Mesenchymal stem cell (in vitro differentiated cells and primary cell): Measurements from ENCODE around the gene MED26.

ENCODE experiments used
- DNase-seq: peaks from one replicate; pipeline ENCODE4 v3.0.0-alpha.2; 2013
- H2AFZ ChIP-seq: one replicate; pipeline ENCODE4 v1.6.1; 2013; ENCODE audit warnings: low read depth, mild to moderate bottlenecking, control low read depth, inconsistent platforms, low read length, moderate library complexity
- H2AK5ac ChIP-seq: 2 replicates; pipeline ENCODE4 v1.6.1; 2013; ENCODE audit warnings: low read length, moderate library complexity, mild to moderate bottlenecking, inconsistent platforms; ENCODE audit not compliant: severe bottlenecking
- H2BK120ac ChIP-seq: one replicate; pipeline ENCODE4 v1.6.1; 2013; ENCODE audit warnings: low read depth, mild to moderate bottlenecking, inconsistent platforms, low read length, moderate library complexity
- H2BK12ac ChIP-seq, 2 experiments: one replicate each; pipeline ENCODE4 v1.6.1; 2013; ENCODE audit warnings: inconsistent platforms in 2 of 2, low read length in 2 of 2, mild to moderate bottlenecking in 2 of 2, moderate library complexity in 2 of 2, control low read depth in 1 of 2
- H2BK15ac ChIP-seq: one replicate; pipeline ENCODE4 v1.6.1; 2013; ENCODE audit warnings: mild to moderate bottlenecking, low read depth, inconsistent platforms; ENCODE audit not compliant: poor library complexity, severe bottlenecking
- H2BK5ac ChIP-seq: 2 replicates; pipeline ENCODE4 v1.6.1; 2013; ENCODE audit warnings: low read depth, mild to moderate bottlenecking, low read length, control low read depth, inconsistent platforms; ENCODE audit not compliant: poor library complexity, severe bottlenecking
- H3K14ac ChIP-seq, 2 experiments: one replicate each; pipeline ENCODE4 v1.6.1; 2013; ENCODE audit warnings: inconsistent platforms in 2 of 2, low read length in 2 of 2, control low read depth in 1 of 2, mild to moderate bottlenecking in 1 of 2, moderate library complexity in 1 of 2
- H3K18ac ChIP-seq, 2 experiments: one replicate each; pipeline ENCODE4 v1.6.1; 2013; ENCODE audit warnings: inconsistent platforms in 2 of 2, low read length in 2 of 2, control low read depth in 1 of 2, low read depth in 1 of 2, mild to moderate bottlenecking in 1 of 2
- H3K23ac ChIP-seq, 2 experiments: one replicate each; pipeline ENCODE4 v1.6.1; 2013; ENCODE audit warnings: inconsistent platforms in 2 of 2, low read length in 2 of 2, mild to moderate bottlenecking in 2 of 2, moderate library complexity in 2 of 2, control low read depth in 1 of 2
- H3K27ac ChIP-seq: 2 replicates; pipeline ENCODE4 v1.5.1; 2013; ENCODE audit warnings: mild to moderate bottlenecking, moderate library complexity, low read length, control low read depth, inconsistent platforms; ENCODE audit not compliant: poor library complexity, severe bottlenecking
- H3K27me3 ChIP-seq, 2 experiments: 2 replicates each; pipeline versions ENCODE4 v1.6.1 to v1.7.0; 2013; ENCODE audit warnings: low read length in 2 of 2, mild to moderate bottlenecking in 2 of 2, moderate library complexity in 2 of 2, control low read depth in 1 of 2, inconsistent platforms in 1 of 2; ENCODE audit not compliant: control insufficient read depth in 1 of 2, insufficient read depth in 1 of 2
- H3K36me3 ChIP-seq, 2 experiments: 2 replicates each; pipeline versions ENCODE4 v1.6.1 to v1.7.0; 2013; ENCODE audit warnings: low read length in 2 of 2, control low read depth in 1 of 2, inconsistent platforms in 1 of 2, low read depth in 1 of 2, mild to moderate bottlenecking in 1 of 2; ENCODE audit not compliant: insufficient read depth in 2 of 2, control insufficient read depth in 1 of 2
- H3K4ac ChIP-seq, 2 experiments: one replicate each; pipeline ENCODE4 v1.6.1; 2013; ENCODE audit warnings: inconsistent platforms in 2 of 2, low read length in 2 of 2, mild to moderate bottlenecking in 2 of 2, moderate library complexity in 2 of 2, control low read depth in 1 of 2, low read depth in 1 of 2
- H3K4me1 ChIP-seq: 2 replicates; pipeline ENCODE4 v1.6.1; 2013; ENCODE audit warnings: low read depth, low read length, control low read depth; ENCODE audit not compliant: control insufficient read depth, insufficient read depth
- H3K4me2 ChIP-seq: 2 replicates; pipeline ENCODE4 v1.6.1; 2013; ENCODE audit warnings: low read length, mild to moderate bottlenecking, inconsistent platforms; ENCODE audit not compliant: poor library complexity, severe bottlenecking
- H3K4me3 ChIP-seq, 2 experiments: 2 replicates each; pipeline versions ENCODE4 v1.5.1 to v1.7.0; 2013; ENCODE audit warnings: low read length in 2 of 2, mild to moderate bottlenecking in 2 of 2, control low read depth in 1 of 2, low read depth in 1 of 2; ENCODE audit not compliant: insufficient read depth in 1 of 2
- H3K79me1 ChIP-seq: replicated peaks from 2 replicates; pipeline ENCODE4 v1.6.1; 2013; ENCODE audit warnings: mild to moderate bottlenecking, control low read depth, low read length, inconsistent platforms; ENCODE audit not compliant: poor library complexity, severe bottlenecking
- H3K9ac ChIP-seq: 2 replicates; pipeline ENCODE4 v1.7.0; 2013; ENCODE audit warnings: mild to moderate bottlenecking, low read length, moderate library complexity
- H3K9me3 ChIP-seq: 2 replicates; pipeline ENCODE4 v1.7.0; 2013; ENCODE audit warnings: mild to moderate bottlenecking, low read length; ENCODE audit not compliant: control insufficient read depth
- H4K8ac ChIP-seq: one replicate; pipeline ENCODE4 v1.6.1; 2013; ENCODE audit warnings: inconsistent platforms, mild to moderate bottlenecking, low read length, moderate library complexity
- H4K91ac ChIP-seq: one replicate; pipeline ENCODE4 v1.6.1; 2013; ENCODE audit warnings: mild to moderate bottlenecking, low read length, inconsistent platforms
- WGBS: methylation state at CpG from one replicate; pipeline ENCODE4 v1.1.7; 2013; ENCODE audit warnings: mixed read lengths; 5-methylcytosine and 5-hydroxymethylcytosine counted together

Gene MED26

DNA sequence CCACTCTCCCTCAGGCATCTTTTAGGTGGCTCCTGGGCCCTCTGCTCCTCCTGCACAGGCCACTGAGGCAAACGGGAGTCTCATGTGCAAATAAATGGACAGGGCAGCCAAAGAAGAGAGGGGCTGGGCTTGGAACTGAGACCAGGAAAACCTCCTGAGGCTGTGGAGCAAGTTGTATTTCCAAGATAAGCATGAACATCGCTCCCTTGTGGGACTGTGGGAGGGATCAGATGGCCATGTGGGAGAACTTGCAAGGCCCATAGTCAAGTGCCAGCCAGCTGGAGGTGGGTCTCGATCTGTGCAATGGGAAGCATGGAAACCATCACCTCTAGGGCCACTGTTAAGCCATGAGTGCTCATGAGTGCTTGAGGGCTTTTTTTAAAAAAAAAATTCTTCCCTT is 24.9 kb downstream of the MED26 start:
- H4K91ac ChIP-seq, result no peak overlapping the region
- no peak overlapping the region for H2AFZ ChIP-seq
- H3K27me3 ChIP-seq, result no peaks in the 10 kb centered on the region
- DNase-seq, result no peak
- peaks cover 4 to 27% of the 10 kb centered on the region in 2 experiments for H3K36me3 ChIP-seq
- no peak overlapping the region for H3K14ac ChIP-seq
- H3K18ac ChIP-seq, result no peak overlapping the region
- H2BK5ac ChIP-seq, result no peak overlapping the region
- H3K23ac ChIP-seq, result peak overlapping the region in 1 of 2 experiments; percentile 19
- no peak overlapping the region for H4K8ac ChIP-seq
- H2AK5ac ChIP-seq, result no peak overlapping the region
- H3K4ac ChIP-seq, result no peak overlapping the region
- H3K9me3 ChIP-seq, result no peaks in the 10 kb centered on the region
- H3K27ac ChIP-seq, result no peak overlapping the region
- peaks cover 29% of the 10 kb centered on the region for H3K4me1 ChIP-seq
- no peak overlapping the region for H3K4me2 ChIP-seq
- H3K79me1 ChIP-seq, result peaks cover 45% of the 10 kb centered on the region
- H2BK120ac ChIP-seq, result no peak overlapping the region
- no peak overlapping the region for H2BK12ac ChIP-seq
- no peak overlapping the region for H2BK15ac ChIP-seq
- H3K9ac ChIP-seq, result no peak overlapping the region
- 96% methylated on average over 3 of the region's 3 CpGs for WGBS
- H3K4me3 ChIP-seq, result no peak overlapping the region

- 97% methylated on average over 20 of the region's 20 CpGs for WGBS
Measured at GRCh38 chr19:16601378-16602052, 26.5 kb downstream of the MED26 start.

GRCh38 chr19:16600824-16601223 is 27.2 kb downstream of the MED26 start:
- peaks cover 26% of the 10 kb centered on the region for H3K4me1 ChIP-seq
- H2BK12ac ChIP-seq, result no peak overlapping the region
- 85% methylated on average over 5 of the region's 5 CpGs for WGBS
- no peak overlapping the region for H3K27ac ChIP-seq
- no peak overlapping the region for H3K4me2 ChIP-seq
- peaks cover 0 to 22% of the 10 kb centered on the region in 2 experiments for H3K36me3 ChIP-seq
- no peaks in the 10 kb centered on the region for H3K9me3 ChIP-seq
- H2BK15ac ChIP-seq, result no peak overlapping the region
- H3K18ac ChIP-seq, result peak overlapping the region in 1 of 2 experiments; percentile 37
- H3K4me3 ChIP-seq, result no peak overlapping the region
- no peak overlapping the region for H2BK120ac ChIP-seq
- H4K91ac ChIP-seq, result no peak overlapping the region
- no peak overlapping the region for H2BK5ac ChIP-seq
- H3K9ac ChIP-seq, result no peak overlapping the region
- H3K79me1 ChIP-seq, result peaks cover 35% of the 10 kb centered on the region
- DNase-seq, result no peak
- no peak overlapping the region for H2AFZ ChIP-seq
- no peak overlapping the region for H3K23ac ChIP-seq
- no peak overlapping the region for H3K4ac ChIP-seq
- H4K8ac ChIP-seq, result no peak overlapping the region
- no peak overlapping the region for H3K14ac ChIP-seq
- no peaks in the 10 kb centered on the region for H3K27me3 ChIP-seq
- no peak overlapping the region for H2AK5ac ChIP-seq

More at GRCh38 chr19:16601378-16602052, 26.5 kb downstream of the MED26 start:
- Histone ChIP-seq H2AFZ (no peak overlapping the region), H3K27me3 (no peaks in the 10 kb centered on the region), H4K91ac (no peak overlapping the region), H3K4ac (no peak overlapping the region), H3K9ac (no peak overlapping the region), H3K4me3 (no peak overlapping the region), H3K23ac (peak overlapping the region in 1 of 2 experiments; percentile 3), H3K18ac (no peak overlapping the region), H2BK5ac (no peak overlapping the region), H3K9me3 (no peaks in the 10 kb centered on the region), H3K4me2 (no peak overlapping the region), H2AK5ac (no peak overlapping the region), H3K4me1 (peaks cover 24% of the 10 kb centered on the region), H2BK15ac (no peak overlapping the region), H2BK12ac (no peak overlapping the region), H2BK120ac (no peak overlapping the region), H3K79me1 (peaks cover 36% of the 10 kb centered on the region), H3K36me3 (peaks cover under 1 to 23% of the 10 kb centered on the region in 2 experiments), H4K8ac (no peak overlapping the region), H3K27ac (no peak overlapping the region), H3K14ac (peak overlapping the region in 1 of 2 experiments; percentile 53)
- DNase-seq, result no peak

GRCh38 chr19:16599655-16600346 is 28.2 kb downstream of the MED26 start:
- no peak overlapping the region for H3K18ac ChIP-seq
- no peak overlapping the region for H2AFZ ChIP-seq
- H3K79me1 ChIP-seq, result peaks cover 31% of the 10 kb centered on the region
- no peak overlapping the region for H2BK120ac ChIP-seq
- no peak overlapping the region for H3K27ac ChIP-seq
- H3K4me2 ChIP-seq, result no peak overlapping the region
- no peak overlapping the region for H2BK5ac ChIP-seq
- H4K91ac ChIP-seq, result no peak overlapping the region
- 86% methylated on average over 5 of the region's 6 CpGs for WGBS
- H3K36me3 ChIP-seq, result peaks cover 0 to 24% of the 10 kb centered on the region in 2 experiments
- H3K4me3 ChIP-seq, result no peak overlapping the region
- no peak overlapping the region for H2BK12ac ChIP-seq
- no peak overlapping the region for H2BK15ac ChIP-seq
- no peak overlapping the region for H4K8ac ChIP-seq
- no peak overlapping the region for H3K14ac ChIP-seq
- H3K9me3 ChIP-seq, result no peaks in the 10 kb centered on the region
- H2AK5ac ChIP-seq, result no peak overlapping the region
- H3K9ac ChIP-seq, result no peak overlapping the region
- no peak overlapping the region for H3K23ac ChIP-seq
- peaks cover 23% of the 10 kb centered on the region for H3K4me1 ChIP-seq
- no peak for DNase-seq
- H3K4ac ChIP-seq, result no peak overlapping the region
- H3K27me3 ChIP-seq, result no peaks in the 10 kb centered on the region
